Measurements from ENCODE around the gene RIN3.

GRCh38 chr14:92719890-92720323 is 206.3 kb downstream of the RIN3 start:
- TF ChIP-seq POLR2AphosphoS5 (IDR thresholded peaks at IDR 0.05) (peak; percentile 96), CTCF (IDR thresholded peaks at IDR 0.05) (peak in 1 of 4 experiments; percentile 3), POLR2A (IDR thresholded peaks at IDR 0.05) (no peak)

All from prostate gland (tissue), 2 donors.